H9 (cell line): ENCODE measurements around the gene SPECC1L. TPM values are rescaled to one million over a fixed set of nuclear protein-coding genes. Genes with fewer than 3 reads are reported as not detected.
"Not testable (repeated sequence)": the region's sequence is repeated elsewhere in the genome, so short reads cannot be mapped to it uniquely, and the experiment has no call there.

Experiments
- DNase-seq: peaks from one replicate; pipeline ENCODE4 v3.0.0-alpha.2; 2017
- H2AFZ ChIP-seq: one replicate; pipeline ENCODE4 v1.6.1; 2013; ENCODE audit warnings: mild to moderate bottlenecking, low read length, control low read depth, moderate library complexity
- H2AK5ac ChIP-seq: 2 replicates; pipeline ENCODE4 v1.6.1; 2013; ENCODE audit warnings: low read length, control low read depth, mixed read lengths; ENCODE audit not compliant: insufficient read length
- H2BK120ac ChIP-seq: one replicate; pipeline ENCODE4 v1.6.1; 2013; ENCODE audit warnings: low read depth, mild to moderate bottlenecking, low read length, control low read depth, inconsistent platforms; ENCODE audit not compliant: poor library complexity, severe bottlenecking
- H2BK12ac ChIP-seq: 2 replicates; pipeline ENCODE4 v1.6.1; 2013; ENCODE audit warnings: low read length, control low read depth, mixed read lengths, low read depth; ENCODE audit not compliant: insufficient read length
- H2BK15ac ChIP-seq: 2 replicates; pipeline ENCODE4 v1.6.1; 2013; ENCODE audit warnings: low read depth, low read length, control low read depth
- H2BK20ac ChIP-seq: one replicate; pipeline ENCODE4 v1.6.1; 2013; ENCODE audit warnings: low read depth, mild to moderate bottlenecking, low read length, control low read depth, inconsistent platforms; ENCODE audit not compliant: poor library complexity, severe bottlenecking
- H2BK5ac ChIP-seq: 2 replicates; pipeline ENCODE4 v1.6.1; 2013; ENCODE audit warnings: low read length, control low read depth, mixed read lengths; ENCODE audit not compliant: insufficient read length
- H3K14ac ChIP-seq: 2 replicates; pipeline ENCODE4 v1.6.1; 2013; ENCODE audit warnings: low read length, control low read depth; ENCODE audit not compliant: insufficient read depth
- H3K18ac ChIP-seq: 2 replicates; pipeline ENCODE4 v1.6.1; 2013; ENCODE audit warnings: low read depth, mild to moderate bottlenecking, mixed read lengths, low read length, control low read depth; ENCODE audit not compliant: insufficient read length
- H3K23ac ChIP-seq: 2 replicates; pipeline ENCODE4 v1.6.1; 2013; ENCODE audit warnings: low read length, control low read depth, mixed read lengths, low read depth; ENCODE audit not compliant: insufficient read length
- H3K23me2 ChIP-seq: 2 replicates; pipeline ENCODE4 v1.6.1; 2013; ENCODE audit warnings: low read depth, mild to moderate bottlenecking, mixed read lengths, low read length, control low read depth; ENCODE audit not compliant: insufficient read length, poor library complexity, severe bottlenecking
- H3K27ac ChIP-seq: 2 replicates; pipeline ENCODE4 v1.5.1; 2013; ENCODE audit warnings: low read length, control low read depth, mixed read lengths, low read depth; ENCODE audit not compliant: insufficient read length
- H3K27me3 ChIP-seq: 2 replicates; pipeline ENCODE4 v1.6.1; 2013; ENCODE audit warnings: low read length, control low read depth, inconsistent platforms; ENCODE audit not compliant: insufficient read depth
- H3K4ac ChIP-seq: 2 replicates; pipeline ENCODE4 v1.6.1; 2013; ENCODE audit warnings: low read depth, mild to moderate bottlenecking, control low read depth, inconsistent platforms, low read length, moderate library complexity
- H3K4me1 ChIP-seq: 2 replicates; pipeline ENCODE4 v1.6.1; 2013; ENCODE audit warnings: low read length, control low read depth, inconsistent platforms; ENCODE audit not compliant: insufficient read depth
- H3K4me2 ChIP-seq: 2 replicates; pipeline ENCODE4 v1.6.1; 2013; ENCODE audit warnings: low read length, control low read depth, mixed read lengths; ENCODE audit not compliant: insufficient read length, insufficient read depth
- H3K56ac ChIP-seq: 2 replicates; pipeline ENCODE4 v1.6.1; 2013; ENCODE audit warnings: low read depth, mild to moderate bottlenecking, mixed read lengths, low read length, control low read depth; ENCODE audit not compliant: insufficient read length
- H3K79me1 ChIP-seq: 2 replicates; pipeline ENCODE4 v1.6.1; 2013; ENCODE audit warnings: low read depth, mild to moderate bottlenecking, moderate library complexity, low read length, control low read depth, inconsistent platforms; ENCODE audit not compliant: insufficient read depth, poor library complexity, severe bottlenecking
- H3K79me2 ChIP-seq: 2 replicates; pipeline ENCODE4 v1.6.1; 2013; ENCODE audit warnings: low read length, control low read depth, inconsistent platforms; ENCODE audit not compliant: insufficient read depth
- H3K9ac ChIP-seq: 2 replicates; pipeline ENCODE4 v1.6.1; 2013; ENCODE audit warnings: low read length, control low read depth, mixed read lengths; ENCODE audit not compliant: insufficient read length; ENCODE audit errors: extremely low read depth
- H3K9me3 ChIP-seq: one replicate; pipeline ENCODE4 v1.6.1; 2013; ENCODE audit warnings: low read depth, low read length, inconsistent platforms; ENCODE audit not compliant: control insufficient read depth
- H3T11ph ChIP-seq: one replicate; pipeline ENCODE4 v1.6.1; 2013; ENCODE audit warnings: mild to moderate bottlenecking, low read length, control low read depth, inconsistent platforms
- H4K20me1 ChIP-seq: one replicate; pipeline ENCODE4 v1.6.1; 2013; ENCODE audit not compliant: control insufficient read depth, insufficient read length, insufficient read depth
- H4K5ac ChIP-seq: 2 replicates; pipeline ENCODE4 v1.6.1; 2013; ENCODE audit warnings: low read depth, mild to moderate bottlenecking, mixed read lengths, low read length, control low read depth; ENCODE audit not compliant: insufficient read length
- H4K8ac ChIP-seq: replicated peaks from 2 replicates; pipeline ENCODE4 v1.6.1; 2013; ENCODE audit warnings: low read length, control low read depth, mixed read lengths, low read depth; ENCODE audit not compliant: insufficient read length
- H4K91ac ChIP-seq: 2 replicates; pipeline ENCODE4 v1.6.1; 2013; ENCODE audit warnings: low read depth, mild to moderate bottlenecking, moderate library complexity, mixed read lengths, low read length, control low read depth; ENCODE audit not compliant: insufficient read length
- H3K27ac Mint-ChIP-seq, 3 experiments: 2 replicates in 2 of 3; 3 replicates in 1 of 3; pipeline ENCODE4 v1.8.0; 2020 to 2021; ENCODE audit warnings: mixed read lengths in 3 of 3, mild to moderate bottlenecking in 1 of 3, moderate library complexity in 1 of 3
- H3K27me3 Mint-ChIP-seq: 2 replicates; pipeline ENCODE4 v1.8.0; 2021; ENCODE audit warnings: low read depth, mild to moderate bottlenecking, moderate library complexity, mixed read lengths
- H3K36me3 Mint-ChIP-seq, 3 experiments: 2 replicates in 2 of 3; 3 replicates in 1 of 3; pipeline ENCODE4 v1.8.0; 2020 to 2021; ENCODE audit warnings: low read depth in 3 of 3, mixed read lengths in 3 of 3; ENCODE audit not compliant: insufficient read depth in 1 of 3
- H3K4me1 Mint-ChIP-seq, 2 experiments: 2 replicates each; pipeline ENCODE4 v1.8.0; 2020; ENCODE audit warnings: mixed read lengths in 2 of 2
- H3K4me3 Mint-ChIP-seq, 2 experiments: 2 replicates in 1 of 2; 3 replicates in 1 of 2; pipeline ENCODE4 v1.8.0; 2020 to 2021; ENCODE audit warnings: mild to moderate bottlenecking in 2 of 2, mixed read lengths in 2 of 2, moderate library complexity in 1 of 2
- H3K9me3 Mint-ChIP-seq, 2 experiments: 2 replicates in 1 of 2; 3 replicates in 1 of 2; pipeline ENCODE4 v1.8.0; 2020; ENCODE audit warnings: mild to moderate bottlenecking in 2 of 2, mixed read lengths in 2 of 2, moderate library complexity in 1 of 2
- CTCF ChIP-seq: fragments of 200-600 bp; sonication (generic); conservative IDR thresholded peaks from 3 replicates; pipeline ENCODE4 v1.8.0; 2021; ENCODE audit warnings: antibody characterized with exemption, mild to moderate bottlenecking
- WGBS: extraction: QIAGEN DNeasy Blood & Tissue Kit; methylation state at CpG from one replicate; pipeline ENCODE4 v1.1.7; 2013; ENCODE audit warnings: missing lambda C conversion rate, low lambda C conversion rate, mixed read lengths; ENCODE audit not compliant: insufficient read length; ENCODE audit errors: extremely low coverage; 5-methylcytosine and 5-hydroxymethylcytosine counted together
- total RNA-seq: library from RNA; stranded (reverse); gene quantifications from 2 replicates; pipeline ENCODE4 v1.2.1, GENCODE V29; 2021

Gene SPECC1L
- total RNA-seq, 1 experiment from 2014 or later = 57.1 TPM

GRCh38 chr22:24315367-24315966, 44.8 kb downstream of the SPECC1L start:
- Mint-ChIP-seq H3K27ac (0 out of 7 replicates have a peak overlapping the region, but pooled peaks of 1 of the 3 experiments have one; percentile 4), H3K36me3 (peaks cover 43 to 59% (median 55%) of the 10 kb centered on the region in 3 experiments), H3K4me1 (peaks cover 6% of the 10 kb centered on the region in 2 experiments; a peak in 2 of 4 replicates), H3K4me3 (no peak overlapping the region), H3K9me3 (peaks cover 2 to 17% of the 10 kb centered on the region in 2 experiments; a peak in 2 of 5 replicates), H3K27me3 (no peaks in the 10 kb centered on the region)
- no CpG with 5 or more reads among the region's 2 CpGs for WGBS
- Histone ChIP-seq H3K4me2 (no peak overlapping the region), H3K4ac (no peak overlapping the region), H3K56ac (no peak overlapping the region), H4K8ac (no peak overlapping the region), H3K79me2 (no peaks in the 10 kb centered on the region), H3K14ac (no peak overlapping the region), H4K5ac (no peak overlapping the region), H3K9me3 (no peaks in the 10 kb centered on the region), H2BK12ac (no peak overlapping the region), H4K91ac (no peak overlapping the region), H3K18ac (no peak overlapping the region), H4K20me1 (no peaks in the 10 kb centered on the region), H3K27ac (no peak overlapping the region), H3K23ac (no peak overlapping the region), H2AFZ (no peak overlapping the region), H2BK120ac (no peak overlapping the region), H2BK20ac (no peak overlapping the region), H3K27me3 (no peaks in the 10 kb centered on the region), H3T11ph (no peak overlapping the region), H3K4me1 (no peaks in the 10 kb centered on the region), H2AK5ac (no peak overlapping the region), H3K23me2 (no peaks in the 10 kb centered on the region), H2BK15ac (no peak overlapping the region), H2BK5ac (no peak overlapping the region), H3K9ac (no peak overlapping the region), H3K79me1 (no peaks in the 10 kb centered on the region)
- no peak for TF ChIP-seq CTCF
- DNase-seq = no peak

- not testable (repeated sequence) for H2BK15ac ChIP-seq, H3T11ph ChIP-seq, H3K79me1 ChIP-seq, H3K27me3 Mint-ChIP-seq, H4K5ac ChIP-seq, H3K4me1 ChIP-seq, H3K56ac ChIP-seq, H2BK12ac ChIP-seq, H3K27me3 ChIP-seq, H3K4me3 Mint-ChIP-seq, H3K9me3 ChIP-seq, H3K23ac ChIP-seq, H3K27ac Mint-ChIP-seq, H3K27ac ChIP-seq, H4K91ac ChIP-seq, H3K18ac ChIP-seq, H3K23me2 ChIP-seq, H2BK5ac ChIP-seq, H2BK120ac ChIP-seq, H3K4me2 ChIP-seq, H3K79me2 ChIP-seq, H3K14ac ChIP-seq, H4K20me1 ChIP-seq, H4K8ac ChIP-seq, H3K9ac ChIP-seq, H2AK5ac ChIP-seq, H2BK20ac ChIP-seq, H2AFZ ChIP-seq, DNase-seq, H3K4ac ChIP-seq, H3K4me1 Mint-ChIP-seq
- Mint-ChIP-seq H3K36me3 (peaks cover 49 to 65% (median 63%) of the 10 kb centered on the region in 3 experiments), H3K9me3 (peaks cover 2 to 17% of the 10 kb centered on the region in 2 experiments; a peak in 2 of 5 replicates)
- no CpG with 5 or more reads among the region's 6 CpGs for whole genome bisulfite sequencing
These were observed 45.6 kb downstream of the SPECC1L start for GRCh38 chr22:24316264-24316663.
